Measurements from ENCODE around the gene GMNN.
A peak's percentile ranks its signal among the peaks of the same experiment; 100 is the strongest.
"Not testable (repeated sequence)": the region's sequence is repeated elsewhere in the genome, so short reads cannot be mapped to it uniquely, and the experiment has no call there.

The GMNN gene

DNA sequence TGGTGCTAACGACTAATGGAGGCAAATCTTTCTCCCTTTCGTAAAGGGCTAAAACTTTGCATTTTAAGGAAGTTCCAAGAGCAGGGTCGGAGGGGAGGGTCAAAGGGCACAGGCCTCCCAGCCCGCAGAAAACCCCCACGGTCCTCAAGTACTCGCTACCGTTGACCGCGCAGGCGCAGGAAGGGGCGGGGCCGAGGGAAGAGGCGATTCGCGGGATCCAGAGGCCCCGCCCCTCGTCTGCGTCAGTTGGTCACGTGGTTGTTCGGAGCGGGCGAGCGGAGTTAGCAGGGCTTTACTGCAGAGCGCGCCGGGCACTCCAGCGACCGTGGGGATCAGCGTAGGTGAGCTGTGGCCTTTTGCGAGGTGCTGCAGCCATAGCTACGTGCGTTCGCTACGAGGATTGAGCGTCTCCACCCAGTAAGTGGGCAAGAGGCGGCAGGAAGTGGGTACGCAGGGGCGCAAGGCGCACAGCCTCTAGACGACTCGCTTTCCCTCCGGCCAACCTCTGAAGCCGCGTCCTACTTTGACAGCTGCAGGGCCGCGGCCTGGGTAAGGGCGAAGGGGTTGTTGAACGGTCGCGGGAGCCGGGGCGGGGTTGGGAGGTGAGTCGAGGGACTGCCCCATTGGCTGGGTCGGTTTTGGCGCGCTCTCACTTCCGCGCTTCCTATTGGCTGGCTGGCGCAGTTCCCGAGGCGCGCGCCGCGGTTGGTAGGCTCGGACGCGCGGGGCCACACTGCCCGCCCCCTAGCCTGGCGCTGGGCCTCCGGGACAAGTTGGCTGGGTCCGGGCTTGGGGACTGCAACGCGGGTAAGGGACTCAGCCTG is at the start of gene GMNN:
GMNN (plus strand) TSS at position 242 of the 824 bp plus-strand sequence. CDS start 2,310 bp downstream, outside the sequence.
- peak; percentile 99 for DNase-seq

GRCh38 chr6:24730653-24731052 is 44.1 kb upstream of the GMNN start:
- not testable (repeated sequence) for DNase-seq

GRCh38 chr6:24731456-24732134 is 43.1 kb upstream of the GMNN start:
- DNase-seq, result not testable (repeated sequence)

DNA sequence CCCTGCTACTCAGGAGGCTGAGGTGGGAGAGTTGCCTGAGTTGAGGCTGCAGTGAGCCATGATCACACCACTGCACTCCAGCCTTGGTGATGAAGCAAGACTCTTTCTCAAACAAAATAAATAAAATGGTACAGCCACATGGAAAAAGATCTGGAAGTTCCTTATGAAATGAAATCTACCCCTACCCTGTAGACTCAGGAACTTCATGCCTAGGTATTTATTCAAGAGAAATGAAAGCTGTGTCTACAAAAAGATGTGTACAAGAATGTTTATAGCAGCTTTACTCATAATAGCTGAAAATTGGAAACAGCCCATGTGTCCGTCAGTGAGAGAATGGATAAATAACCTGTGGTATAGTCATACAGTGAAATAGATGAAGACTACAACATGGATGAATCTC is 40.6 kb upstream of the GMNN start:
- no peak for DNase-seq

GRCh38 chr6:24734710-24735109 is 40.0 kb upstream of the GMNN start:
- DNase-seq, result not testable (repeated sequence)

DNA sequence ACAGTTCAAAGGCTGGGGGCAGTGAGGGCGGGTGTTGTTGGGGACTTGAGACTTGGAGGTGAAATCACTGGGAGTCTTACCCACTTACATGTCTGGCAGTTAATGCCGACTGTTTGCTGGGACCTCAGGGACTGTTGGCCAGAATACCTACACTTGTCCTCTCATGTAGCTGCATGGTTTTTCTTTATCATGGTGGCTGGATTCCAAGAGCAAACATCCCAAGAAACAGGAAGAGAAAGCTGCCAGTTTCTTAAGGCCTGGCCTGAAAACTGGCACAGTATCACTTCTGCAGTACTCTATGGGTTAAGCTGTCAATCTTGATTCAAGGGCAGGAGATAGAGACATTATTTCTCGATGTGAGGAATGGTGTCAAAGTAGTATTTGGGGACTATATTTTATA is 36.0 kb upstream of the GMNN start:
- DNase-seq, result no peak

DNA sequence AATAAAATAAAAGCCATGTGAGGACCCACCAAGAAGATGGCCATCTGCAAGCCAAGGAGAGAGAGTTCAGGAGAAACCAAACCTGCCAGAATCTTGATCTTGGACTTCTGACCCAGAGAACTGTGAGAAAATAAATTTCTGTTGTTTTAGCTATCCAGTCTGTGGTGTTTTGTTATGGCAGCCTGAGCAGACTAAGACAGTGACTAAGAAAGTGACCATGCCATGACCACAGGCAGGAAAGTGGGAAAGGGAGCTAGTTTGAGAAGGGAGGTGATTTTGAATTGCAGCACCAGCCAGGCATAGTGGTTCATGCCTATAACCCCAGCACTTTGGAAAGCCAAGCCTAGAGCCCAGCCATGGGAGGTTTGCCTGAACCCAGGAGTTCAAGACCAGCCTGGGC is 33.9 kb upstream of the GMNN start:
- DNase-seq, result no peak

DNA sequence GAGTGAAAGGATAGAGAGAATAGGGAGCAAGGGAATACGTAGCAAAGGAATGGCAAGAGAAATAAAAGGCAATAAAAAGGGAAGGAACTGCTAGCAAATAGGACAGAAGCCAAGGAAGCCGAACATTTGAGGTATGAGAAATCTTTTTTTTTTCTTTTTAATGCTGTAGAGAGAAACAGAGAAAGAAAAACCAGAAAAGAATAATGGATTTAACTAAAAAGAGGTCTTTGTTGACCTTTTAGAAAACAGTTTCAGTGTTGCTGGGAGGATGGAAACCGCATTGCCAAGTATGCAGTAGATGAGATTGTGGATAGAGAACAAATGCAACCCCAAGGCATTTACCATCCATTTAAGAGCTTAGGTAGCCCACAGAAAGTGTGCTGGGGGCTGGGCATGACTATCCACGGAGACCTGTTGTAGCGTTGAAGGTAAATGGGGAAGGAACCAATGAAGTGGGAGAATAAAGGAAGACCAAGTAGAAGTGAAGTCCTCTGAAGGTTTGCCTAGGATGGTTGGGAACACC is 32.5 kb upstream of the GMNN start:
- no peak for DNase-seq

GRCh38 chr6:24743265-24743943 is 31.3 kb upstream of the GMNN start:
- peak; percentile 19 to 24 for DNase-seq

GRCh38 chr6:24743944-24744335 is 30.8 kb upstream of the GMNN start:
- no peak for DNase-seq

GRCh38 chr6:24744911-24745310 is 29.8 kb upstream of the GMNN start:
- DNase-seq, result no peak

- no peak for DNase-seq
Observed at GRCh38 chr6:24749297-24749696, 25.4 kb upstream of the GMNN start.

GRCh38 chr6:24750878-24751277 is 23.9 kb upstream of the GMNN start:
- not testable (repeated sequence) for DNase-seq

GRCh38 chr6:24752503-24752902 is 22.2 kb upstream of the GMNN start:
- no peak for DNase-seq

GRCh38 chr6:24752917-24753492 is 21.7 kb upstream of the GMNN start:
- DNase-seq, result no peak

DNA sequence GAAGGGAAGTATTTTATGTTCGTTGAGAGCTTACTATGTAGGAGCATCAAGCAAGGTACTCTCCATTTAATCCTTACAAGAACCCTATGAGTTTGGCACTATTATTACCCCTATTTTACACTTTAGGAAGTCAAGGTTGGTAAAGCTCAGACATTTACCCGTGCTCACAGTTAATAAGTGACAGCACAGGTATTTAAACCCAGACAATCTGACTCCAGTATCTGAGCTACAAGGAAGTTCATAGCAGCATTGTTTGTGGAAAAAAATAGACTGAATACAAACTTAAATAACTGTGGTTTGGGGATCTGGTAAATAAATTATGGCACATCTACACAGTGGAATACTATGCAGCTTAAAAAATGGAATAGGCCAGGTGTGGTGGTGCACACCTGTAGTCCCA is 21.2 kb upstream of the GMNN start:
- no peak for DNase-seq

GRCh38 chr6:24754378-24754777 is 20.4 kb upstream of the GMNN start:
- DNase-seq, result not testable (repeated sequence)

GRCh38 chr6:24755279-24755678 is 19.5 kb upstream of the GMNN start:
- DNase-seq, result no peak

DNA sequence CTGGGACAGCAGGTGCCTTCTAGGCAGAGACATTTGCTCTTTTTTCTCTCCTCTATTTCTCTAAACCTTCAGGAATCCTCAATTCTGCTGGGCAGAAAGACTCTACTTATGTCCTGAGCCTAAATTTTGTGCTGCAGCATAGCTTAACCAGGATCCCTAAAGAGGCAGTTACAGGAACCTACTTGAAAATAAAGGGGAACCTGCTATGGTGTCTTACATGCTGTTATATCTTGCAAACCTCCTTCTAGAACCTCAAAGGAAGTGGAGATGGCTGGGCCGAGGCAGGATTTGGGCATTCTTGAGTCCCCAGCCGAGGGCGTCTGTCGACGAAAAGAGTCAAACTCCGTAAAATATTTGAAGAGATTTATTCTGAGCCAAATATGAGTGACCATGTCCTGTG is 17.1 kb upstream of the GMNN start:
- no peak for DNase-seq

DNA sequence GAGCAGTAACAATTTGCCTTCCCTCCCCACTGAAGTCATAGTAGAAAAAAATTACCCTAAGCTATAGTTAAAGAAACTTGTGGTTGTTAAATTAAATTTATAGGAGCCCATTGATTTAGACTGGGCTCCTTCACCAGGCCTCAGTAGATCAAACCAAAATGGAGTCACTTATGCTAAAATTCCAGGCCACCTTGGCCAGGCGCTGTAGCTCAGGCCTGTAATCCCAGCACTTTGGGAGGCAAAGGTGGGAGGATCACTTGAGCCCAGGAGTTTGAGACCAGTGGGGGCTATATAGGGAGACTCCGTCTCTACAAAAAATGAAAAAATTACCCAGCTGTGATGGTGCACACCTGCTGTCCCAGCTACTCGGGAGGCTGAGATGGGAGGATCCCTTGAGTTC is 15.0 kb upstream of the GMNN start:
- no peak for DNase-seq

- no peak for DNase-seq
Observed at GRCh38 chr6:24760210-24760609, 14.5 kb upstream of the GMNN start.

DNA sequence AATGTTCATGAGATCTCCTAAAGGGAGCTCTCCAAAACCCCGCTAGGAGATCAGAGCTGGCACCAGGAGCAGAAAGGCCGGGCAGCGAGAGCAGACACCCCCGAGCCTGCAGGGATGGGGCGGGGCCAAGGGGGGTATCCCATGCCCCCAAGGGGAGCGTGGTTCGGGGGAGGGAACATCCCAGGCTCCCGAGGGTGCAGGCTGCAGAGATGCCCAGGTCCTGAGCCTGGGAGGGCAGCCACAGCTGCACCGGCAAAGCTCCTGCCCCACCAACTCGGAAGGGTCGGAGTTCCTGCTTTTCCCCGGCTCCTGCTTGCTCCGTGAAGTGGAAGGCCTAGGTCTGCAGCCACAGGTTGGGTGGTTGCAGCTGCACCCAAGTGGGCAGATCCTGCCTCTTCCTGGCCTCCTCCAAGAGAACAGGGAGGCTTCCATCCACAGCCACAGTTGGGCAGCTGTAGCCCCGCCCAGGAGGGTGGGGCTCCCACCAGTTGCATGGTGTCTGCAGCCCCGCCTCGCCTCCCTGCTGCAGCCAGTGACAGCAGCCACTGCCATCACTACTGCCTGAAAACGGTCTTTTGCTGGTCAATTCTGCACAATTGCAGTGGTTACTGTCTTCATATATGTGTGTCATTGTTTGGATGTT is 13.4 kb upstream of the GMNN start:
- no peak for DNase-seq

DNA sequence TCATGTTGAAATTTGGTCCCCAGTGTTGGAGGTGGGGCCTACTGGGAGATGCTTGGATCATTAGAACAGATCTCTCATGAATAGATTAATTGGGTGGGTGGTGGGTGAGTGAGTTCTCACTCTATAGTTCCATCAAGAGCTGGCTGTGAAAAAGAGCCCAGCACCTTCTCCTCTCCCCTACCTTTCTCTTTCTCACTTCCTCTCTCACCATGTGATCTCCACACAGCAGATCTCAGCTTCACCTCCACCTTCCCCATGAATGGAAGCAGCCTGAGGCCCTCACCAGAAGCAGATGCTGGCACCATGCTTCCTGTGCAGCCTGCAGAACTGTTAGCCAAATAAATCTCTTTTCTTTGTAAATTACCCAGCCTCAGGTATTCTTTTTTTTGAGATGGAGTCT is 12.9 kb upstream of the GMNN start:
- no peak for DNase-seq
